22Rv1 (cell line): ENCODE results near the gene FAM184A.

Experiments
- H3K27ac ChIP-seq: fragments of 450-650 bp; 2 replicates; pipeline ENCODE4 v1.5.1; 2017
- CTCF ChIP-seq: fragments of 450-650 bp; IDR thresholded peaks from 2 replicates; pipeline ENCODE4 v1.5.1; 2017; ENCODE audit warnings: mild to moderate bottlenecking
- ZFX ChIP-seq: fragments of 450-650 bp; IDR thresholded peaks from 2 replicates; pipeline ENCODE4 v1.6.1; 2017; ENCODE audit warnings: antibody characterized with exemption, borderline replicate concordance

The FAM184A gene

DNA sequence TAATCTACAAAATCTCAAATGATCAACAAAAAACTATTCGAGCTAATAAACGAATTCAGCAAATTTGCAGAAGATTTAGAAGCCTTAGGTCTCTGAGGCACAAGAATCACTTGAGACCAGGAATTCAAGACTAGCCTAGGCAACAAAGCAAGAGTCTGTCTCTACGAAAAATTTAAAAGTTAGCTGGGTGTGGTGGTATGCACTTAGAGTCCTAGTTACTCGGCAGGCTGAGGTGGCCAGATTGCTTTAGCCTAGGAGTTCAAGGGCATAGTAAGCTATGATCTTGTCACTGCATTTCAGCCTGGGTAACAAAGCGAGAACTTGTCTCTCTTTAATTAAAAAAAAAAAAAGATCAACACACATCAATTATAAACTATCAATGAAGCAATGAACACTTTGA is 34.2 kb downstream of the FAM184A start:
- TF ChIP-seq ZFX (no peak), CTCF (no peak)
- H3K27ac ChIP-seq = no peak overlapping the region

GRCh38 chr6:119043783-119044182 is 34.7 kb downstream of the FAM184A start:
- TF ChIP-seq CTCF (no peak), ZFX (no peak)
- no peak overlapping the region for H3K27ac ChIP-seq

DNA sequence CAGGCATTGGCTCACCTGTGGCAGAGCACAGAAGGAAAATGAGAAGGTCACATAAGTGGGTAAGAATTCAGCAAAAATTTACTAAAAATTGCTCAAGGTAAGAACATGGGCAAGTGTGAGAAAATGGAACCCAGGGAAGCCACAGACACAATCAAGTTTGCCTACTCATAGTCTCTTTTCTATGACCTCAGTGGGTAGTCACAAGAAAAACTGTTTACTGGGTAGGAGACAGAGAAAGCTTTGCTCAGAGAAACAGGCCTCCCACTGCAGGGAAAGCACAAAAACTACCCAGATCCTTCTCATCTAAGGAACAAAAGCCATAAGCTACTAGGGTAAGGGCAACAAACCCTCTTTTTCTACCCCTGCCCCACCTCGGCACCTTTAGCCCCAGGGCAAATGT is 35.2 kb downstream of the FAM184A start:
- TF ChIP-seq ZFX = no peak
- TF ChIP-seq CTCF = no peak
- H3K27ac ChIP-seq = no peak overlapping the region

DNA sequence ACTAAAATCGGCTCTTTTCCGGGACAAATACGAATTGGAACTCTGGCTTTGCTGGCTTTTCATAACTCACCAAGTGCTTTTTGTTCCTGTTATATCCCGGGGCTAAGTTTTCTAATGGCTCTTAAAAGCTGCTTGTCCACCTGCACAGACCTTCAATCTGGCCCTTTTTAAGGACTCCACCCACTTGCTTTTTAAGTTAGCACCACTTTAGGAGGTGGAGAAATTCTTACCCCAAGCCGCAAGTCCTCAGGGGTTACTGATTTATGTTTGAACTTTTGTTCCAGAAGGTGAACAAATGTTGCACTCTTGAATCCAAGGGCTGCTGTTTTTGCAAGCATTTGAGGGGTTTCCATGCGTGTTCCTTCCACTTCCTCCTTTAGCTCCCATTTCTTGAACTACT is 37.8 kb downstream of the FAM184A start:
- no peak for TF ChIP-seq CTCF
- no peak for TF ChIP-seq ZFX
- H3K27ac ChIP-seq = no peak overlapping the region

GRCh38 chr6:119040229-119040628 is 38.2 kb downstream of the FAM184A start:
- TF ChIP-seq ZFX = no peak
- no peak for TF ChIP-seq CTCF
- H3K27ac ChIP-seq = no peak overlapping the region

GRCh38 chr6:119037941-119038623 is 40.4 kb downstream of the FAM184A start:
- no peak overlapping the region for H3K27ac ChIP-seq
- TF ChIP-seq ZFX (no peak), CTCF (no peak)

DNA sequence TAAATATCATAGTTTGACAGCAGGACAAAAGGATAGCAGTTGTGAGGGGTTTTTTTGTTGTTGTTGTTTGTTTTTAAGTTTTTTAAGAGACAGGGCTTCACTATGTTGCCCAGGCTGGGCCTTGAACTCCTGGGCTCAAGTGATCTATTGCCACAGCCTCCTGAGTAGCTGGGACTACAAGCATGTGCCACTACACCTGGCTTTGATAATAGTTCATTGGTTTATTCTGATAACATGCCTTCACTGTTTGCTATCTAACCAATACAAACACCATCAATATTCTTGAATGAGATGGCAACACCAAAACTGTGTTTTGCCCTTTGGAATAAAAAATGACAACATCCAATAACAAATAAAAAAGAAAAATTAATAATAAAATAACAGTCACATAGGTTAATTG is 41.2 kb downstream of the FAM184A start:
- no peak overlapping the region for H3K27ac ChIP-seq
- TF ChIP-seq ZFX (no peak), CTCF (no peak)
